Medulla oblongata (tissue), 1 donor: ENCODE measurements around the gene UBE2V1.

ENCODE experiments used
- DNase-seq: peaks from one replicate; pipeline ENCODE4 v3.0.0-alpha.2; 2015; ENCODE audit errors: extremely low spot score

The UBE2V1 gene

GRCh38 chr20:50043573-50044352 is 69.2 kb downstream of the UBE2V1 start:
- no peak for DNase-seq

GRCh38 chr20:50042370-50043313 is 70.3 kb downstream of the UBE2V1 start:
- no peak for DNase-seq

GRCh38 chr20:50041246-50041873 is 71.6 kb downstream of the UBE2V1 start:
- no peak for DNase-seq

- DNase-seq: no peak
Measured at GRCh38 chr20:50040432-50041245, 72.3 kb downstream of the UBE2V1 start.

GRCh38 chr20:50039706-50040431 is 73.1 kb downstream of the UBE2V1 start:
- DNase-seq: no peak

- no peak for DNase-seq
Measured at GRCh38 chr20:50038574-50038991, 74.4 kb downstream of the UBE2V1 start.

- no peak for DNase-seq
Measured at GRCh38 chr20:50038169-50038568, 74.8 kb downstream of the UBE2V1 start.

- no peak for DNase-seq
Measured at GRCh38 chr20:50037575-50037974, 75.4 kb downstream of the UBE2V1 start.

GRCh38 chr20:50037123-50037522 is 75.8 kb downstream of the UBE2V1 start:
- DNase-seq: no peak

GRCh38 chr20:50036703-50037102 is 76.2 kb downstream of the UBE2V1 start:
- DNase-seq: no peak

GRCh38 chr20:50034567-50035180 is 78.3 kb downstream of the UBE2V1 start:
- DNase-seq: no peak

- DNase-seq: no peak
Measured at GRCh38 chr20:50032955-50033666, 79.8 kb downstream of the UBE2V1 start.
